Upper lobe of left lung (tissue), 4 donors: Measurements from ENCODE around the gene SULF2.

Experiments used
- POLR2A ChIP-seq, 4 donors: fragments of 450-650 bp; IDR thresholded peaks; one replicate each; pipeline ENCODE4 v1.5.1; 2016 to 2017; ENCODE audit warnings: antibody characterized with exemption in 4 of 4, mild to moderate bottlenecking in 2 of 4
- POLR2AphosphoS5 ChIP-seq, 2 donors: sonication (generic); formaldehyde crosslinking; IDR thresholded peaks; one replicate each; pipeline ENCODE4 v1.5.1; 2017; ENCODE audit warnings: antibody characterized with exemption in 2 of 2
- TF ChIP-seq, protein P1 (sequence below), 6 experiments: fragments of 450-650 bp in 4 of 6; fragments of 200-600 bp in 2 of 6; sonication (generic) in 2 of 6; IDR thresholded peaks; one replicate each; pipeline ENCODE4 v1.5.1; 2016 to 2019; ENCODE audit warnings: antibody characterized with exemption in 6 of 6

DNA sequence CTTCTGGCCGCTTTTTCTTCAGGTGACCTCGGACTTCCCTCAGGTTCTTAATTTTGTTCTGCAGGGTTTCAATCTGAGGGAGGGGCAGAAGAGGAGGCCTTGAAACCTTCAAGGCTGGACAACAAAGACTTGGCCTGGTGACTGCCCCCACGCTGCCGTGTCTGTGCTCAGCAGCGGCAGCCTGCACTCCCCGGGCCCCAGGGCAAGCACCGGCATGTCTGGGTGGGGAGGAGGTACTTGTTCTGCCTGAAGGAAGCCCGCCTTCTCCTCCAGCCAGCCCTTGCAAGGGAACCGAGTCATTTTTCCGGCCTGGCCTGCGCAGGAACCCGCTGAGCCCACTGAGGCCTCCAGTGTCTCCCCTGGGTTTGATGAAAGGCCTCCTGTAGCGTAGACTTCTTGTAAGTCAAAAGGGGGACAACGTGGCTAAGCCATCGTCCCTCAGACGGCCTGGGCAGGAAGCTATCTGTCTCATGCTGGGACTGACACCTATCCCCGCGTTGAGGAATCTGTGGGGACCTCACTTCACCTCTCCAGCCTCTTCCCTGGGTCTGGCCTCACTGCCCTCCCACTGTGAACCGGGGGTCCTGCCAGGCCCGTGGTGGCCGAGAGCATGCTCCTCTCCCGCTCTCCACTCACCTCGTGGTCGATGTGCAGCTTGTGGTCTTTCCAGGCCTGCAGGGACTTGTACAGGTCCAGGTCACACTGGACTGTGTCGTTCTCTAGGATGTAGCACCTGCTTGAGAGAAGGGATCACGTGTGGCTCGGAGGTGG is 119.9 kb downstream of the SULF2 start:
- TF ChIP-seq, protein P1, sequence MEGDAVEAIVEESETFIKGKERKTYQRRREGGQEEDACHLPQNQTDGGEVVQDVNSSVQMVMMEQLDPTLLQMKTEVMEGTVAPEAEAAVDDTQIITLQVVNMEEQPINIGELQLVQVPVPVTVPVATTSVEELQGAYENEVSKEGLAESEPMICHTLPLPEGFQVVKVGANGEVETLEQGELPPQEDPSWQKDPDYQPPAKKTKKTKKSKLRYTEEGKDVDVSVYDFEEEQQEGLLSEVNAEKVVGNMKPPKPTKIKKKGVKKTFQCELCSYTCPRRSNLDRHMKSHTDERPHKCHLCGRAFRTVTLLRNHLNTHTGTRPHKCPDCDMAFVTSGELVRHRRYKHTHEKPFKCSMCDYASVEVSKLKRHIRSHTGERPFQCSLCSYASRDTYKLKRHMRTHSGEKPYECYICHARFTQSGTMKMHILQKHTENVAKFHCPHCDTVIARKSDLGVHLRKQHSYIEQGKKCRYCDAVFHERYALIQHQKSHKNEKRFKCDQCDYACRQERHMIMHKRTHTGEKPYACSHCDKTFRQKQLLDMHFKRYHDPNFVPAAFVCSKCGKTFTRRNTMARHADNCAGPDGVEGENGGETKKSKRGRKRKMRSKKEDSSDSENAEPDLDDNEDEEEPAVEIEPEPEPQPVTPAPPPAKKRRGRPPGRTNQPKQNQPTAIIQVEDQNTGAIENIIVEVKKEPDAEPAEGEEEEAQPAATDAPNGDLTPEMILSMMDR (IDR thresholded peaks at IDR 0.05) = no peak
- TF ChIP-seq POLR2AphosphoS5 (IDR thresholded peaks at IDR 0.05) = no peak
- TF ChIP-seq POLR2A (IDR thresholded peaks at IDR 0.05) = no peak
